OCI-LY1 (cell line): ENCODE data around the gene IER5.

ENCODE experiments used
- CTCF ChIP-seq: fragments of 200-600 bp; sonication (generic), shearing (Covaris generic); IDR thresholded peaks from 2 replicates; pipeline ENCODE4 v1.5.1; 2017; ENCODE audit warnings: mild to moderate bottlenecking, antibody characterized with exemption, low read length, moderate library complexity, mixed read lengths
- EZH2 ChIP-seq: fragments of 200-600 bp; sonication (generic), shearing (Covaris generic); IDR thresholded peaks from 2 replicates; pipeline ENCODE4 v1.8.0; 2017; ENCODE audit warnings: borderline replicate concordance, mixed run types, mild to moderate bottlenecking, antibody characterized with exemption, low read length, moderate library complexity, mixed read lengths

GRCh38 chr1:181080556-181080955 is 7.9 kb upstream of the IER5 start:
- TF ChIP-seq CTCF (no peak), EZH2 (no peak)
